IMR-90 (cell line): Measurements from ENCODE around the gene ME1.

Experiments used
- CTCF ChIP-seq: conservative IDR thresholded peaks from 2 replicates; pipeline ENCODE4 v1.5.1; 2012; ENCODE audit warnings: mild to moderate bottlenecking, low read depth, low read length, improper control_type of control experiment
- POLR2A ChIP-seq: IDR thresholded peaks from 2 replicates; pipeline ENCODE4 v1.6.1; 2012; ENCODE audit warnings: mild to moderate bottlenecking, low read depth, low read length

- no peak for TF ChIP-seq POLR2A
- no peak for TF ChIP-seq CTCF
These were observed 183.4 kb downstream of the ME1 start for GRCh38 chr6:83247471-83247870.
